ENCODE results near the gene MAP4K4. TPM values are rescaled to one million over a fixed set of nuclear protein-coding genes. Genes with fewer than 3 reads are reported as not detected.

MAP4K4 gene
- total and polyA plus RNA-seq, 2 of the 4 experiments (the other 2 are of a cell fraction): 89.4 to 124 TPM

DNA sequence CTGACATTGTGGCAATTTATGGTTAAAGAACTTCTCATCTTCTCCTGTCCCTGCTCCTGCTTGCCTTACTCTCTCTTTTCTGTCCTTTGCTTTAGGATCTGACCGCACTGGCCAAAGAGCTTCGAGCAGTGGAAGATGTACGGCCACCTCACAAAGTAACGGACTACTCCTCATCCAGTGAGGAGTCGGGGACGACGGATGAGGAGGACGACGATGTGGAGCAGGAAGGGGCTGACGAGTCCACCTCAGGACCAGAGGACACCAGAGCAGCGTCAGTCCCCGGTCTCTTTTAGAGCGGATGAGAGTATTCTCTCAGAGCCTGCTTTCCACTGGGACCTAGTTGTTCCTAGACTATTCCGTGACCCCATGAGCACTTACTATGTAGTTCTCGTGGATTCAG lies 172.0 kb downstream of the MAP4K4 start:
- Histone ChIP-seq H2BK5ac (ENCODE audit: low read depth, low read length, poor library complexity, severe bottlenecking) (no peak overlapping the region), H3K36me3 (ENCODE audit: control insufficient read depth, insufficient read depth, low read length) (peaks cover 60% of the 10 kb centered on the region), H3K9me1 (ENCODE audit: insufficient read depth, low read length) (peaks cover 5% of the 10 kb centered on the region), H3K27ac (ENCODE audit: insufficient read depth, low read length) (no peak overlapping the region), H3K4me1 (ENCODE audit: control insufficient read depth, insufficient read depth, low read length) (no peaks in the 10 kb centered on the region), H3K79me1 (ENCODE audit: low read depth in 1 of 2, low read length in 2 of 2) (peaks cover 18 to 44% of the 10 kb centered on the region in 2 experiments), H2BK15ac (ENCODE audit: low read depth, low read length) (no peak overlapping the region), H2AFZ (replicated peaks; ENCODE audit: low read length, poor library complexity) (no peak overlapping the region), H3K18ac (ENCODE audit: low read depth, low read length) (no peak overlapping the region), H4K5ac (ENCODE audit: low read depth, low read length) (no peak overlapping the region), H4K20me1 (ENCODE audit: insufficient read depth, low read length) (no peaks in the 10 kb centered on the region), H2AK9ac (replicated peaks; ENCODE audit: low read depth, low read length, poor library complexity) (no peak overlapping the region), H4K8ac (ENCODE audit: low read depth in 2 of 2, low read length in 2 of 2) (no peak overlapping the region), H2BK120ac (ENCODE audit: low read depth, low read length) (no peak overlapping the region), H2BK20ac (ENCODE audit: low read depth, low read length) (no peak overlapping the region), H3K23ac (ENCODE audit: low read depth, low read length) (no peak overlapping the region), H3K9me3 (ENCODE audit: control insufficient read depth, insufficient read depth, low read length) (no peaks in the 10 kb centered on the region), H3K4ac (ENCODE audit: low read depth, low read length) (no peak overlapping the region), H3K4me2 (ENCODE audit: low read depth, low read length) (no peak overlapping the region), H4K91ac (ENCODE audit: insufficient read depth, low read depth, low read length) (no peak overlapping the region), H3K27me3 (ENCODE audit: control insufficient read depth, insufficient read depth, low read length) (no peaks in the 10 kb centered on the region), H3K9ac (ENCODE audit: low read depth, low read length) (no peak overlapping the region), H3K4me3 (ENCODE audit: insufficient read depth, low read depth, low read length) (no peak overlapping the region), H2AK5ac (ENCODE audit: low read depth, low read length) (no peak overlapping the region), H3K56ac (ENCODE audit: extremely low read depth, insufficient read depth, low read length) (no peak overlapping the region), H3K14ac (replicated peaks; ENCODE audit: low read depth, low read length) (no peak overlapping the region)
- ATAC-seq (ENCODE audit: low read depth) (no peak), DNase-seq (no peak)
- dilution Hi-C loops (cut with HindIII; ENCODE audit: low sequenced_read_pairs, unreplicated experiment) (no loop called here), intact Hi-C loops (cut with micrococcal nuclease) (no loop called here), in situ Hi-C loops (cut with MboI; ENCODE audit: low sequenced_read_pairs) (no loop called here)
- WGBS, 2 experiments (ENCODE audit: extremely low coverage in 2 of 2, insufficient read length in 1 of 2): 100% methylated on average over 2 of the region's 15 CpGs; no CpG with 5 or more reads in 1 of the 2 experiments
- POLR2A ChIA-PET (ENCODE audit: unreplicated experiment): no interaction called here
- CTCF ChIA-PET: interaction anchor here (1.6 kb wide), 1 partner anchor 14 kb away, joined by 5 read pairs; no protein-coding TSS in a partner anchor
- BruUV-seq (replicated peaks): no TSS peak
- TF ChIP-seq FOS (IDR thresholded peaks at IDR 0.05; ENCODE audit: low read depth, low read length) (no peak), BHLHE40 (IDR thresholded peaks at IDR 0.05; ENCODE audit: low read depth, low read length) (no peak), RAD21 (IDR thresholded peaks at IDR 0.05; ENCODE audit: low read length) (no peak), SMC3 (IDR thresholded peaks at IDR 0.05; ENCODE audit: low read depth, low read length) (no peak)
